Measurements from ENCODE around the gene PI4KA.
A peak's percentile ranks its signal among the peaks of the same experiment; 100 is the strongest.

The PI4KA gene

DNA sequence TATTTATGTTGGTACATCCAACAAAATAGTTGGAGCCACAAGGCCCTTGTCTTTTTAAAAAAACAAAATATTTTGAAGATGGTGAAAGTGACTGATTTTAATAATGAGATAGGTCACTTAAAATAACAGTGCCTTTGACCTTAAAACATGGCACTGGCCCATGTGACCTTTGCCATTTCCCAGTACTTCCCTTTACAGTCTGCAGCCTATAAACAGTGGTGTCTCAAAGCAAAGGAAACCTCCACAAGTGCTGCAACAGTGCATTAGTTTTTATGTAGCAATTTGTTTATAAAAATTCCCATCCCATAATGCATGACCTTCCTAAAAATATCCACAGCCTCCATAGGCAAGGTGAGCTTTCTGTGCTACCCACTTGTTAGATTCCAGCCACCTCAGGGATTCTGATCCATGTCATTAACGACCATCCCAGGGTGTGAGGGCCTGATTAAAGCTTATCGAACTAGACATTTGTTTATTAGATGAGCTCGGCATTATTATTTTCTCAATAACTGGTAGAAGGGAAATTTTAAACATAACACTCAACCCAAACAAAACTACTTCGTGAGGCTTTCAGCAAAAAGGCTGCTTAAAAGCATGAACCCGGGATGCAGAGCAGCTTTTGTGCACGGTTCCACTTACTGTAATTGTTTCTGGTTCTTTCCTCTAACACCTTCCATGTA, 30.6 kb upstream of the PI4KA start:
- Mint-ChIP-seq H3K27ac (no peak overlapping the region), H3K4me3 (no peak overlapping the region), H3K9me3 (no peaks in the 10 kb centered on the region), H3K27me3 (ENCODE audit: low read depth) (no peaks in the 10 kb centered on the region), H3K36me3 (ENCODE audit: low read depth) (peaks cover 33% of the 10 kb centered on the region), H3K4me1 (no peaks in the 10 kb centered on the region)
- TF ChIP-seq CTCF (IDR thresholded peaks at IDR 0.05; ENCODE audit: unreplicated experiment in 3 of 3) = no peak

DNA sequence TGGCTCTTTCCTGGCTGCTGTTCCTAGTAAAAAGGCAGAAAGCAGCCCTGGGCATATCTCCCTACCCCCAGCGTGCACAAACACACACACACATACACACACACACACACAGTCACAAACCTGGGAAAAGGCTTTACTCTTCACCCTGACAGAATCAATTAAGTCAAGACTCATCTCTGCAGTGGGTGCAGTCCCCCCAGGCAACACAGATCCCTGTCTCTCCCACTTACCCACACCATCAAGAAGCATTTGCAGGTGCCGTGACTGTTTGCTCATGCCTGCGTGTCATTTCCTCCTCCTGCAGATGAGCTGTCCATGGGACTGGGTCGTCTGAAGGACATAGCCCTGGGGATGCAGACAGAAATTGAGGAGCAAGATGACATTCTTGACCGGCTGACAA, 28.8 kb upstream of the PI4KA start:
- Mint-ChIP-seq H3K27ac (no peak overlapping the region), H3K4me3 (no peak overlapping the region), H3K27me3 (ENCODE audit: low read depth) (no peaks in the 10 kb centered on the region)

DNA sequence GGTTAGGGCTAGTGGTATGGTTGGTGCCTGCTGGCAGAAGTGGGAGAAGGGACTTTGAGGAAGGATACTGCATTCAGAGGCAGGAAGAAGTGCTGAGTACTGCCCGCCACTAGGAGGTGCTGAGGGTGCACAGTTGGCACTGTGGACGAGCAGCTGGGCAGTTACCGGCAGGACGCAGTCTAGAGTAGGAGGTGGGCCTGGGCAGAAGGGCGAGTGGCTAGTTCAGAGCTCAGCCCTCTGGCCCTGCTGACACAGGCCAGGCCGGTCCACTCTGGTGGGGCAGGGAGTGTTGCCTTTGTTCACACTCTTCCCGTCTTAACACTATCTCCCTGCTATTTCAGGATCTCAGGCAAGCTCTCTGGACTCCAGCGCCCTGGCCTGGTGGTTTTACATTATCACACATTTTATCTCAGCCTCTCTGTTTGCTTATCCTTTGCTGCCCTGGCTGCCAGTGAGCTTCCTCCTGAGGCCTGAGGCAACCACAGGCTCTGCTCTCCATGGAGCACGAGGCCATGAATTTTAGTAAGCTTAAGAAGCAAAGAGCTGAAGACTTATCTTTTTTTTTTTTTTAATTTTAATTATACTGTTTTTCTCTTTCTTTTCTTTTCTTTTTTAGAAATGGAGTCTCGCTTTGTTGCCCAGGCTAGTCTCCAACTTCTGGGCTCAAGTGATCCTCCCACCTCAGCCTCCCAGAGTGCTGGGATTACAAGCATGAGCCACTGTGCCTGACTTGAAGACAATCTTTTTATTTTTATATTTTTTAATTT, 27.1 kb upstream of the PI4KA start:
- Mint-ChIP-seq H3K27ac (peak overlapping the region in 2 of 3 experiments; percentile 17 to 79), H3K27me3 (ENCODE audit: low read depth) (no peaks in the 10 kb centered on the region), H3K4me1 (no peaks in the 10 kb centered on the region), H3K9me3 (no peaks in the 10 kb centered on the region), H3K4me3 (no peak overlapping the region), H3K36me3 (ENCODE audit: low read depth) (peaks cover 52% of the 10 kb centered on the region)
- TF ChIP-seq CTCF (IDR thresholded peaks at IDR 0.05; ENCODE audit: unreplicated experiment in 3 of 3) = peak; percentile 73 to 81 (median 81)

More for the DNA sequence above, 28.8 kb upstream of the PI4KA start:
- Mint-ChIP-seq H3K9me3 (no peaks in the 10 kb centered on the region), H3K36me3 (ENCODE audit: low read depth) (peaks cover 46% of the 10 kb centered on the region), H3K4me1 (no peaks in the 10 kb centered on the region)
- TF ChIP-seq CTCF (IDR thresholded peaks at IDR 0.05; ENCODE audit: unreplicated experiment in 3 of 3) = no peak

DNA sequence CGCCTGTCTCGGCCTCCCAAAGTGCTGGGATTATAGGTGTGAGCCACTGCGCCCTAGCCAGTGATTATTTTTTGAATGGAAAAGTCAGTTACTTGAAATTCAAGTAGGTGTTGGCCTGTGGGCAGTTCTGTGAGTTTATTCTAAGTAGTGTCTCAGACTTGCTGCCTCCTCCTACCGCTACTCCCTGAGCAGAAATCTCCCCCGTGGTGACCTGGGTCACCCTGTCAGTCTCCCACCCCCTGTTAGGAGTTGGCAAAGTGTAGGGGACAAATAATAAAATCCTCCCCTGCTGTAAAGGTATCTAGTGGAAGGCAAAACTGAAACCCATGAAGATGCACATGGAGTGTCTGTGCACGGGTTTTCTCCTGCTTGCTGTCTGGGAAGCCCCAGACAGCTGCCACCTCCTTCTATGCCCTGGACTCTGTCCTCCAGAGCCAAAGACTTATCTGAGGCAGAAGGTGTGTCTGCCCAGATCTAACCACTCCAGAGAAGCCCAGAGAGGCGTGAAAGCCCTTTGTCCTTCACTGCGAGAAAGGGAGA, 26.5 kb upstream of the PI4KA start:
- Mint-ChIP-seq H3K4me3 (no peak overlapping the region), H3K36me3 (ENCODE audit: low read depth) (peaks cover 54% of the 10 kb centered on the region), H3K27me3 (ENCODE audit: low read depth) (no peaks in the 10 kb centered on the region), H3K4me1 (no peaks in the 10 kb centered on the region), H3K9me3 (no peaks in the 10 kb centered on the region), H3K27ac (peak overlapping the region in 2 of 3 experiments; percentile 17 to 79)
- no peak for TF ChIP-seq CTCF (IDR thresholded peaks at IDR 0.05; ENCODE audit: unreplicated experiment in 3 of 3)

GRCh38 chr22:20884454-20884853, 25.8 kb upstream of the PI4KA start:
- Mint-ChIP-seq H3K4me1 (no peaks in the 10 kb centered on the region), H3K27me3 (ENCODE audit: low read depth) (no peaks in the 10 kb centered on the region), H3K9me3 (no peaks in the 10 kb centered on the region), H3K36me3 (ENCODE audit: low read depth) (peaks cover 51% of the 10 kb centered on the region), H3K4me3 (no peak overlapping the region), H3K27ac (no peak overlapping the region)
- no peak for TF ChIP-seq CTCF (IDR thresholded peaks at IDR 0.05; ENCODE audit: unreplicated experiment in 3 of 3)

All from nephron (organoid).